Mesothelial cell of epicardium (in vitro differentiated cells): ENCODE measurements around the gene CAPZA1. TPM values are rescaled to one million over a fixed set of nuclear protein-coding genes. Genes with fewer than 3 reads are reported as not detected.

Experiments
- DNase-seq, 2 experiments: peaks; one replicate each; pipeline ENCODE4 v3.0.0; 2021; ENCODE audit warnings: low spot score in 2 of 2; ENCODE audit not compliant: unreplicated experiment in 2 of 2
- H3K27ac Mint-ChIP-seq: 2 replicates; pipeline ENCODE4 v1.8.0; 2021; ENCODE audit warnings: mixed read lengths
- H3K27me3 Mint-ChIP-seq: 2 replicates; pipeline ENCODE4 v1.8.0; 2021; ENCODE audit warnings: low read depth, mixed read lengths
- H3K36me3 Mint-ChIP-seq: 2 replicates; pipeline ENCODE4 v1.8.0; 2021; ENCODE audit warnings: mixed read lengths
- H3K4me1 Mint-ChIP-seq: 2 replicates; pipeline ENCODE4 v1.8.0; 2021; ENCODE audit warnings: mixed read lengths
- H3K4me3 Mint-ChIP-seq: 2 replicates; pipeline ENCODE4 v1.8.0; 2021; ENCODE audit warnings: mild to moderate bottlenecking, moderate library complexity, mixed read lengths
- H3K9me3 Mint-ChIP-seq: 2 replicates; pipeline ENCODE4 v1.8.0; 2021; ENCODE audit warnings: mixed read lengths
- CTCF ChIP-seq: fragments of 200-600 bp; sonication (generic); IDR thresholded peaks from one replicate; pipeline ENCODE4 v1.5.0; 2021; ENCODE audit warnings: antibody characterized with exemption; ENCODE audit not compliant: unreplicated experiment
- total RNA-seq: library from RNA; stranded (reverse); gene quantifications from 3 replicates; pipeline ENCODE4 v1.2.1, GENCODE V29; 2021

The CAPZA1 gene
- total RNA-seq, 1 donor from 2014 or later, result 109 TPM

GRCh38 chr1:112687785-112688496 is 68.3 kb downstream of the CAPZA1 start:
- TF ChIP-seq CTCF, result no peak
- no peaks in the 10 kb centered on the region for H3K27me3 Mint-ChIP-seq
- H3K36me3 Mint-ChIP-seq, result peaks cover 28% of the 10 kb centered on the region
- no peak for DNase-seq
- H3K27ac Mint-ChIP-seq, result peak overlapping the region; percentile 76
- H3K4me1 Mint-ChIP-seq, result peaks cover 24% of the 10 kb centered on the region
- H3K4me3 Mint-ChIP-seq, result peak overlapping the region; percentile 2
- no peaks in the 10 kb centered on the region for H3K9me3 Mint-ChIP-seq

DNA sequence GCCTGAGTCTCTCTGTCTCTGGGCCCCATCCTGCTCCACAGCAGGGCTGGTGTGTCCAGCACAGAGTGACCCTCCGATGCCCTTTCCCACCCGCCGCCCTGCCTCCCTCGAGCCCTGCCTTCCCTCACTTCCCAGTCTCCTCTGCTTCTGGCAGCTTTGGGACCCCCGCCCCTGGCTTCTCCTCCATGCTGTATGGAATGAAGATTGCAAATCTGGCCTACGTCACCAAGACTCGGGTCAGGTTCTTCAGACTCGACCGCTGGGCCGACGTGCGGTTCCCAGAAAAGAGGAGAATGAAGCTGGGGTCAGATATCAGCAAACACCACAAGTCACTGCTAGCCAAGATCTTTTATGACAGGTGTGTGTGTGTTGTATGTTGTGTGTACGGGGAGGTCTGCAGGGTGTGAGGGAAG is 69.2 kb downstream of the CAPZA1 start:
- H3K27me3 Mint-ChIP-seq, result no peaks in the 10 kb centered on the region
- H3K4me3 Mint-ChIP-seq, result peak overlapping the region; percentile 14
- no peak for TF ChIP-seq CTCF
- peaks cover 24% of the 10 kb centered on the region for H3K4me1 Mint-ChIP-seq
- H3K36me3 Mint-ChIP-seq, result peaks cover 28% of the 10 kb centered on the region
- H3K9me3 Mint-ChIP-seq, result no peaks in the 10 kb centered on the region
- DNase-seq, result no peak
- peak overlapping the region; percentile 76 for H3K27ac Mint-ChIP-seq

- H3K36me3 Mint-ChIP-seq, result peaks cover 28% of the 10 kb centered on the region
- no peak for DNase-seq
- H3K4me3 Mint-ChIP-seq, result no peak overlapping the region
- peaks cover 24% of the 10 kb centered on the region for H3K4me1 Mint-ChIP-seq
- H3K9me3 Mint-ChIP-seq, result no peaks in the 10 kb centered on the region
- TF ChIP-seq CTCF, result no peak
- H3K27me3 Mint-ChIP-seq, result no peaks in the 10 kb centered on the region
- peak overlapping the region; percentile 76 for H3K27ac Mint-ChIP-seq
Measured at GRCh38 chr1:112689196-112689841, 69.7 kb downstream of the CAPZA1 start.

DNA sequence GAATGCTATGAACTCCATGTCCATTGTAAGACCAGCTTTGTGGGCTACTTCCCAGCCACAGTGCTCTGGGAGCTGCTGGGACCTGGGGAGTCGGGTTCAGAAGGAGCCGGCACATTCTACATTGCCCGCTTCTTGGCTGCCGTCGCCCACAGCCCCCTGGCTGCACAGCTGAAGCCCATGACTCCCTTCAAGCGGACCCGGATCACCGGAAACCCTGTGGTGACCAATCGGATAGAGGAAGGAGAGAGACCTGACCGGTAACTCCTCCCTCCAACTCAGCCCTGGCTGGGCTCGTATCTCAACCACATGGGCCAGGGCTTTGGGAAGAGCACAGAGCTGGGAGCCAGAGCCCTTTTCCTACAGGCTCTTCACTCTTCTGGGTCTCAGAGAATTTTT is 70.2 kb downstream of the CAPZA1 start:
- Mint-ChIP-seq H3K36me3 (peaks cover 28% of the 10 kb centered on the region), H3K4me1 (peaks cover 24% of the 10 kb centered on the region), H3K9me3 (no peaks in the 10 kb centered on the region), H3K27ac (no peak overlapping the region), H3K27me3 (no peaks in the 10 kb centered on the region), H3K4me3 (no peak overlapping the region)
- TF ChIP-seq CTCF, result no peak
- DNase-seq, result no peak

- Mint-ChIP-seq H3K36me3 (peaks cover 35% of the 10 kb centered on the region), H3K4me3 (no peak overlapping the region), H3K9me3 (no peaks in the 10 kb centered on the region), H3K27me3 (no peaks in the 10 kb centered on the region), H3K4me1 (peaks cover 17% of the 10 kb centered on the region), H3K27ac (no peak overlapping the region)
- TF ChIP-seq CTCF, result no peak
- DNase-seq, result no peak
Measured at GRCh38 chr1:112692681-112693080, 73.0 kb downstream of the CAPZA1 start.
